Measurements from ENCODE around the gene INF2. TPM values are rescaled to one million over a fixed set of nuclear protein-coding genes. Genes with fewer than 3 reads are reported as not detected.
A peak's percentile ranks its signal among the peaks of the same experiment; 100 is the strongest.

INF2 gene
- total RNA-seq, 1 donor from 2014 or later = 249 TPM

GRCh38 chr14:104697892-104698583, 8.6 kb downstream of the INF2 start:
- Histone ChIP-seq H3K27me3 (no peaks in the 10 kb centered on the region), H3K4me1 (peaks cover 25 to 57% of the 10 kb centered on the region in 2 donors), H3K36me3 (peaks cover 18 to 32% of the 10 kb centered on the region in 2 donors), H3K27ac (peak overlapping the region in 1 of 2 donors; percentile 60), H3K9me3 (no peaks in the 10 kb centered on the region), H3K4me3 (peak overlapping the region in 1 of 2 donors; percentile 33)
- DNase-seq (ENCODE audit: low spot score in 2 of 2) = no peak
- intact Hi-C loops (cut with DNase I) = no loop called here
- TF ChIP-seq, protein P1, sequence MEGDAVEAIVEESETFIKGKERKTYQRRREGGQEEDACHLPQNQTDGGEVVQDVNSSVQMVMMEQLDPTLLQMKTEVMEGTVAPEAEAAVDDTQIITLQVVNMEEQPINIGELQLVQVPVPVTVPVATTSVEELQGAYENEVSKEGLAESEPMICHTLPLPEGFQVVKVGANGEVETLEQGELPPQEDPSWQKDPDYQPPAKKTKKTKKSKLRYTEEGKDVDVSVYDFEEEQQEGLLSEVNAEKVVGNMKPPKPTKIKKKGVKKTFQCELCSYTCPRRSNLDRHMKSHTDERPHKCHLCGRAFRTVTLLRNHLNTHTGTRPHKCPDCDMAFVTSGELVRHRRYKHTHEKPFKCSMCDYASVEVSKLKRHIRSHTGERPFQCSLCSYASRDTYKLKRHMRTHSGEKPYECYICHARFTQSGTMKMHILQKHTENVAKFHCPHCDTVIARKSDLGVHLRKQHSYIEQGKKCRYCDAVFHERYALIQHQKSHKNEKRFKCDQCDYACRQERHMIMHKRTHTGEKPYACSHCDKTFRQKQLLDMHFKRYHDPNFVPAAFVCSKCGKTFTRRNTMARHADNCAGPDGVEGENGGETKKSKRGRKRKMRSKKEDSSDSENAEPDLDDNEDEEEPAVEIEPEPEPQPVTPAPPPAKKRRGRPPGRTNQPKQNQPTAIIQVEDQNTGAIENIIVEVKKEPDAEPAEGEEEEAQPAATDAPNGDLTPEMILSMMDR (IDR thresholded peaks at IDR 0.05) = no peak

GRCh38 chr14:104698688-104699425, 9.4 kb downstream of the INF2 start:
- H3K9me3 ChIP-seq = no peaks in the 10 kb centered on the region
- peaks cover 26 to 40% of the 10 kb centered on the region in 2 donors for H3K36me3 ChIP-seq
- H3K27me3 ChIP-seq = no peaks in the 10 kb centered on the region
- TF ChIP-seq, protein P1 (IDR thresholded peaks at IDR 0.05) = no peak
- H3K4me3 ChIP-seq = peak overlapping the region; percentile 27 to 33
- peak overlapping the region; percentile 57 to 60 for H3K27ac ChIP-seq
- intact Hi-C loops (cut with DNase I) = no loop called here
- peaks cover 25 to 57% of the 10 kb centered on the region in 2 donors for H3K4me1 ChIP-seq
- peak in 1 of 2 donors; percentile 80 for DNase-seq (ENCODE audit: low spot score in 2 of 2)

DNA sequence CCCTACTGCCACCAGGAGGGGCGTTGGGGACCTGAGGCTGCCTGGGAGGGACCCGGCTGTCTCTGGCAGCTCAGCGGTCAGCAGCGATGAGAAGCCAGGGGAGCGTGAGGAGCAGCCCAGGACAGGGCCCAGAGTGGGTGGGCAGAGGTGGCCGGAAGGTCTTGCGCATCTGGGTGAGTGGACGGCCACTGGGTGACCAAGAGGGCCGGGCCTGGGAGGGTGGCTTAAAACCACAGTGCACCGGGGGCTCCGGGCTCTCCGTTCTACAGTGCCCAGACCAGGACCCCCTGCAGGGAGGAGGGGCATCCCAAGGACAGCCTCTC, 10.0 kb downstream of the INF2 start:
- DNase-seq (ENCODE audit: low spot score in 2 of 2) = no peak
- H3K4me1 ChIP-seq = peaks cover 25 to 55% of the 10 kb centered on the region in 2 donors
- no peaks in the 10 kb centered on the region for H3K9me3 ChIP-seq
- peak overlapping the region in 1 of 2 donors; percentile 33 for H3K4me3 ChIP-seq
- TF ChIP-seq, protein P1 (IDR thresholded peaks at IDR 0.05) = no peak
- no peaks in the 10 kb centered on the region for H3K27me3 ChIP-seq
- peaks cover 31 to 45% of the 10 kb centered on the region in 2 donors for H3K36me3 ChIP-seq
- peak overlapping the region; percentile 57 to 60 for H3K27ac ChIP-seq
- intact Hi-C loops (cut with DNase I) = no loop called here

- no peak overlapping the region for H3K4me3 ChIP-seq
- TF ChIP-seq, protein P1 (IDR thresholded peaks at IDR 0.05) = no peak
- no peaks in the 10 kb centered on the region for H3K27me3 ChIP-seq
- H3K4me1 ChIP-seq = peaks cover 25 to 47% of the 10 kb centered on the region in 2 donors
- H3K27ac ChIP-seq = peak overlapping the region; percentile 57 to 60
- DNase-seq (ENCODE audit: low spot score in 2 of 2) = no peak
- intact Hi-C loops (cut with DNase I) = no loop called here
- peaks cover 38 to 54% of the 10 kb centered on the region in 2 donors for H3K36me3 ChIP-seq
- H3K9me3 ChIP-seq = no peaks in the 10 kb centered on the region
Measured at GRCh38 chr14:104700225-104700651, 10.8 kb downstream of the INF2 start.

DNA sequence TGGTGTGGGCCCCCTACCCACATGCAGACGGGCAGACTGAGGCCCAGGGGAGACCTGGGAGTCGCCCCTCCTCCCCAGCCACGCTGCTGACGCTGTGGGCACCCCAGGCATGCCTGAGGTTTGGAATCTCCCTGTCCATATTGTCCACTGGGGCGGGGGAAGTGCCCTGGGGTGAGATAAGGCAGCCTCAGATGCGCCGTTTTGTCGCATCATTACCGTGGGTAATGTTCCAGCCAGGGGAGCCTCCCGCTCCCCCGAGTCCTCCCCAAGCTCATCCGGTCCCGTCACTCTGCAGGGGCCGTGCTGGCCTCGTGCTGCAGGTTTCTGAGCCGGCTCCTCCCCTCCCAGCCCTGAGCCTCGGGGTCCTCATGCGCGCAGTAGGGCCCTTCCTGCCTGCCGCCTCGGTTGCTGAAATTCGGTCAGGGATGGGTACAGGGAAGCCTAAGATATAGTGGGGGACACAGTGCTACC, 11.4 kb downstream of the INF2 start:
- Histone ChIP-seq H3K4me1 (peaks cover 22 to 44% of the 10 kb centered on the region in 2 donors), H3K27me3 (no peaks in the 10 kb centered on the region), H3K4me3 (no peak overlapping the region), H3K9me3 (no peaks in the 10 kb centered on the region), H3K36me3 (peaks cover 44 to 57% of the 10 kb centered on the region in 2 donors), H3K27ac (peak overlapping the region in 1 of 2 donors; percentile 2)
- intact Hi-C loops (cut with DNase I) = no loop called here
- no peak for DNase-seq (ENCODE audit: low spot score in 2 of 2)
- TF ChIP-seq, protein P1 (IDR thresholded peaks at IDR 0.05) = no peak
